ENCODE results near the gene LILRA6. TPM values are rescaled to one million over a fixed set of nuclear protein-coding genes. Genes with fewer than 3 reads are reported as not detected.

The LILRA6 gene
- total and polyA plus RNA-seq, 2 of the 8 experiments (the other 6 are each of a cell fraction or from before 2014, with no cell fraction given), result not detected

- Histone ChIP-seq H3K4ac (replicated peaks; ENCODE audit: insufficient read length, low read depth, low read length) (no peak within 1 kb of the TSS), H4K8ac (ENCODE audit: extremely low read depth, insufficient read depth, low read length) (no peak within 1 kb of the TSS), H3K79me2 (ENCODE audit: control insufficient read depth in 1 of 2, insufficient read depth in 2 of 2, low read length in 2 of 2) (no peaks in the 10 kb centered on the region), H3K56ac (replicated peaks; ENCODE audit: insufficient read length, low read depth, low read length) (no peak within 1 kb of the TSS), H3K9ac (replicated peaks in 1 of 4; ENCODE audit: extremely low read depth in 1 of 4, low read depth in 3 of 4, low read length in 3 of 4) (no peak within 1 kb of the TSS), H4K20me1 (replicated peaks in 1 of 2; ENCODE audit: control insufficient read depth in 1 of 2, insufficient read depth in 2 of 2, low read length in 2 of 2) (no peaks in the 10 kb centered on the region), H3K79me1 (ENCODE audit: low read depth, low read length) (no peaks in the 10 kb centered on the region), H2BK12ac (ENCODE audit: low read depth, low read length) (0 out of 2 replicates have a peak within 1 kb of the TSS, but pooled peaks have one; percentile 19), H3K18ac (ENCODE audit: extremely low read depth, low read length) (no peak within 1 kb of the TSS), H4K5ac (ENCODE audit: insufficient read length, low read depth, low read length) (no peak within 1 kb of the TSS), H3K23ac (ENCODE audit: insufficient read length) (no peak within 1 kb of the TSS), H3K14ac (ENCODE audit: insufficient read length) (no peak within 1 kb of the TSS), H3K36me3 (ENCODE audit: control insufficient read depth in 2 of 4, insufficient read depth in 4 of 4, low read length in 3 of 4) (no peaks in the 10 kb centered on the region), H2BK5ac (ENCODE audit: low read depth, low read length) (no peak within 1 kb of the TSS), H3K23me2 (ENCODE audit: low read depth, low read length) (no peaks in the 10 kb centered on the region), H3K27me3 (replicated peaks in 1 of 4; ENCODE audit: control insufficient read depth in 3 of 4, extremely low read depth in 1 of 4, insufficient read depth in 3 of 4, low read length in 3 of 4) (no peaks in the 10 kb centered on the region; a peak in 2 of 7 replicates), H2AK5ac (ENCODE audit: low read depth, low read length) (peak within 1 kb of the TSS; percentile 53; the same call in 1 of the 2 replicates), H3K4me2 (ENCODE audit: insufficient read depth in 1 of 2, low read depth in 2 of 2, low read length in 2 of 2) (no peak within 1 kb of the TSS), H2BK120ac (replicated peaks; ENCODE audit: low read depth, low read length) (no peak within 1 kb of the TSS), H3K4me1 (replicated peaks in 1 of 4; ENCODE audit: control insufficient read depth in 3 of 4, insufficient read depth in 4 of 4, low read length in 3 of 4) (peaks cover 0 to 13% (median 1%) of the 10 kb centered on the region in 4 experiments; a peak in 4 of 7 replicates), H2BK15ac (ENCODE audit: low read length) (0 out of 2 replicates have a peak within 1 kb of the TSS, but pooled peaks have one; percentile 13), H3K4me3 (ENCODE audit: extremely low read depth in 1 of 4, insufficient read depth in 2 of 4, low read depth in 3 of 4, low read length in 4 of 4) (no peak within 1 kb of the TSS), H2BK20ac (ENCODE audit: low read length) (no peak within 1 kb of the TSS), H3K9me3 (ENCODE audit: insufficient read depth in 2 of 2, low read depth in 1 of 2, low read length in 1 of 2) (no peaks in the 10 kb centered on the region), H2AFZ (ENCODE audit: low read length) (no peak within 1 kb of the TSS), H4K91ac (replicated peaks; ENCODE audit: insufficient read length, low read length) (no peak within 1 kb of the TSS), H3K27ac (ENCODE audit: low read depth, low read length) (no peak within 1 kb of the TSS)
- CTCF ChIA-PET (ENCODE audit: partially characterized antibody), result interaction anchor here (1.0 to 2.7 kb wide), 5 partner anchors 9 to 68 kb away, joined by 3 to 35 read pairs (median 5); no protein-coding TSS in a partner anchor
- no peak for FAIRE-seq
- WGBS, 2 experiments (ENCODE audit: extremely low coverage in 1 of 2, insufficient coverage in 1 of 2, insufficient read length in 1 of 2, insufficient replicate concordance in 2 of 2, low coverage in 1 of 2, low lambda C conversion rate in 2 of 2, missing lambda C conversion rate in 1 of 2), result 89% methylated on average over 9 of the region's 9 CpGs; no CpG with 5 or more reads in 1 of the 2 experiments
- POLR2A ChIA-PET (ENCODE audit: partially characterized antibody), result interaction anchor here (1.0 to 2.3 kb wide), 5 partner anchors 9 to 60 kb away, joined by 3 to 11 read pairs (median 8); no protein-coding TSS in a partner anchor
- DNase-seq (ENCODE audit: low read depth in 1 of 2, low spot score in 2 of 2), result peak in 1 of 2 experiments; percentile 38
- TF ChIP-seq JUN (IDR thresholded peaks at IDR 0.05; ENCODE audit: low read depth, low read length) (no peak), CTBP2 (IDR thresholded peaks at IDR 0.05; ENCODE audit: borderline replicate concordance, insufficient read depth, insufficient read length, low read length) (no peak), FOSL1 (IDR thresholded peaks at IDR 0.05; ENCODE audit: insufficient read depth, low read depth, low read length) (no peak), RXRA (IDR thresholded peaks at IDR 0.05; ENCODE audit: insufficient read depth, low read depth, low read length) (no peak), EZH2 (IDR thresholded peaks at IDR 0.05; ENCODE audit: low read depth, low read length, severe bottlenecking) (no peak), BACH1 (IDR thresholded peaks at IDR 0.05; ENCODE audit: low read length) (no peak), ATF3 (IDR thresholded peaks at IDR 0.05; ENCODE audit: insufficient read depth, low read depth, low read length) (no peak), EP300 (IDR thresholded peaks at IDR 0.05; ENCODE audit: borderline replicate concordance in 1 of 2, low read depth in 2 of 2, low read length in 2 of 2) (no peak), BCL11A (IDR thresholded peaks at IDR 0.05; ENCODE audit: low read depth in 2 of 2, low read length in 2 of 2) (no peak), ASH2L (IDR thresholded peaks at IDR 0.05; ENCODE audit: low read length) (no peak), SIN3A (conservative IDR thresholded peaks at IDR 0.05 in 1 of 2, IDR thresholded peaks at IDR 0.05 in 1 of 2; ENCODE audit: low read depth in 1 of 2, low read length in 2 of 2) (no peak), CBX5 (IDR thresholded peaks at IDR 0.05; ENCODE audit: low read depth, low read length) (no peak), CREB1 (IDR thresholded peaks at IDR 0.05) (no peak)
Measured at GRCh38 chr19:54257116-54257480, 14.5 kb upstream of the LILRA6 start, which contains the start of gene LILRB5. TSS of gene LILRB5 (minus strand) at chr19:54257273. CDS start at chr19:54257193, 80 bp downstream.
